GM23338 (cell line): ENCODE measurements around the gene POU3F3. TPM values are rescaled to one million over a fixed set of nuclear protein-coding genes. Genes with fewer than 3 reads are reported as not detected.

Experiments
- ATAC-seq: fragments of 200-7000 bp; cut with Tn5 transposase; 3 replicates; pipeline ENCODE4 v1.9.1; 2020
- DNase-seq: peaks from one replicate; pipeline ENCODE4 v3.0.0-alpha.2; 2015; ENCODE audit warnings: low spot score
- H2AFZ ChIP-seq: fragments of 200-600 bp; sonication (generic); 2 replicates; pipeline ENCODE4 v1.8.0; 2016; ENCODE audit warnings: antibody characterized with exemption, mild to moderate bottlenecking, moderate library complexity
- H3F3A ChIP-seq: fragments of 200-600 bp; sonication (generic); replicated peaks from 2 replicates; pipeline ENCODE4 v1.8.0; 2017; ENCODE audit warnings: antibody characterized with exemption, mixed run types, low read depth
- H3K27ac ChIP-seq: fragments of 200-600 bp; sonication (generic); 2 replicates; pipeline ENCODE4 v1.6.1; 2016; ENCODE audit warnings: low read depth
- H3K27me3 ChIP-seq: fragments of 200-600 bp; sonication (generic); 2 replicates; pipeline ENCODE4 v1.8.0; 2016; ENCODE audit warnings: mild to moderate bottlenecking, mixed run types, moderate library complexity; ENCODE audit not compliant: insufficient read depth
- H3K36me3 ChIP-seq: fragments of 200-600 bp; sonication (generic); 2 replicates; pipeline ENCODE4 v1.8.0; 2016; ENCODE audit warnings: mild to moderate bottlenecking; ENCODE audit not compliant: insufficient read depth
- H3K4me1 ChIP-seq: fragments of 200-600 bp; sonication (generic); 2 replicates; pipeline ENCODE4 v1.8.0; 2016; ENCODE audit warnings: mild to moderate bottlenecking, moderate library complexity; ENCODE audit not compliant: insufficient read depth
- H3K4me2 ChIP-seq: fragments of 200-600 bp; sonication (generic); 2 replicates; pipeline ENCODE4 v1.7.1; 2017; ENCODE audit warnings: mixed run types
- H3K4me3 ChIP-seq: fragments of 200-600 bp; sonication (generic); 2 replicates; pipeline ENCODE4 v1.6.1; 2016; ENCODE audit warnings: mixed run types
- H3K79me2 ChIP-seq: fragments of 200-600 bp; sonication (generic); replicated peaks from 2 replicates; pipeline ENCODE4 v1.8.0; 2017; ENCODE audit warnings: mild to moderate bottlenecking; ENCODE audit not compliant: insufficient read depth
- H3K9me2 ChIP-seq: fragments of 200-600 bp; sonication (generic); 2 replicates; pipeline ENCODE4 v1.8.0; 2017; ENCODE audit not compliant: insufficient read depth
- H4K20me1 ChIP-seq: fragments of 200-600 bp; sonication (generic); replicated peaks from 2 replicates; pipeline ENCODE4 v1.8.0; 2017; ENCODE audit warnings: mild to moderate bottlenecking; ENCODE audit not compliant: insufficient read depth
- H3K27ac Mint-ChIP-seq: 2 replicates; pipeline ENCODE4 v1.8.0; 2020; ENCODE audit warnings: inconsistent platforms, mild to moderate bottlenecking, moderate library complexity, mixed read lengths
- H3K27me3 Mint-ChIP-seq: 3 replicates; pipeline ENCODE4 v1.8.0; 2022; ENCODE audit warnings: low read depth, mild to moderate bottlenecking, moderate library complexity, mixed read lengths, inconsistent platforms; ENCODE audit not compliant: insufficient read depth, poor library complexity
- H3K36me3 Mint-ChIP-seq: 3 replicates; pipeline ENCODE4 v1.8.0; 2021; ENCODE audit warnings: low read depth, mild to moderate bottlenecking, inconsistent platforms, moderate library complexity, mixed read lengths
- H3K4me1 Mint-ChIP-seq: 3 replicates; pipeline ENCODE4 v1.8.0; 2020; ENCODE audit warnings: mild to moderate bottlenecking, inconsistent platforms, mixed read lengths
- H3K4me3 Mint-ChIP-seq: 3 replicates; pipeline ENCODE4 v1.8.0; 2021; ENCODE audit warnings: moderate library complexity, mild to moderate bottlenecking, inconsistent platforms, mixed read lengths
- H3K9me3 Mint-ChIP-seq: 3 replicates; pipeline ENCODE4 v1.8.0; 2020; ENCODE audit warnings: moderate library complexity, mild to moderate bottlenecking, inconsistent platforms, mixed read lengths
- CREB1 ChIP-seq: fragments of 250-450 bp; sonication (Bioruptor Pico); IDR thresholded peaks from 2 replicates; pipeline ENCODE4 v1.5.0; 2020; ENCODE audit warnings: low read depth, mild to moderate bottlenecking, moderate library complexity
- EZH2 ChIP-seq: fragments of 200-600 bp; sonication (generic); IDR thresholded peaks from one replicate; pipeline ENCODE4 v1.8.0; 2017; ENCODE audit warnings: antibody characterized with exemption, mild to moderate bottlenecking, low read depth; ENCODE audit not compliant: unreplicated experiment
- JUNB ChIP-seq: IDR thresholded peaks from one replicate; pipeline ENCODE4 v1.6.1; 2016; ENCODE audit warnings: antibody characterized with exemption; ENCODE audit not compliant: unreplicated experiment
- STAT1 ChIP-seq: IDR thresholded peaks from one replicate; pipeline ENCODE4 v1.6.1; 2016; ENCODE audit warnings: antibody characterized with exemption; ENCODE audit not compliant: unreplicated experiment
- polyA plus RNA-seq: library from polyadenylated mRNA; unstranded; fragments of >200 nt; fragmentation: Nextera tagmentation; extraction: Ambion mirVana; gene quantifications from 2 replicates; pipeline ENCODE4 v1.2.1, GENCODE V29; 2016
- total RNA-seq: library from RNA; depleted of rRNA; stranded (reverse); fragments of >200 nt; shearing (Covaris generic); gene quantifications from 2 replicates; pipeline ENCODE4 v1.2.3, GENCODE V29; 2014

Gene POU3F3
- total and polyA plus RNA-seq, 2 experiments from 2014 or later, result 0.06 to 0.24 TPM

DNA sequence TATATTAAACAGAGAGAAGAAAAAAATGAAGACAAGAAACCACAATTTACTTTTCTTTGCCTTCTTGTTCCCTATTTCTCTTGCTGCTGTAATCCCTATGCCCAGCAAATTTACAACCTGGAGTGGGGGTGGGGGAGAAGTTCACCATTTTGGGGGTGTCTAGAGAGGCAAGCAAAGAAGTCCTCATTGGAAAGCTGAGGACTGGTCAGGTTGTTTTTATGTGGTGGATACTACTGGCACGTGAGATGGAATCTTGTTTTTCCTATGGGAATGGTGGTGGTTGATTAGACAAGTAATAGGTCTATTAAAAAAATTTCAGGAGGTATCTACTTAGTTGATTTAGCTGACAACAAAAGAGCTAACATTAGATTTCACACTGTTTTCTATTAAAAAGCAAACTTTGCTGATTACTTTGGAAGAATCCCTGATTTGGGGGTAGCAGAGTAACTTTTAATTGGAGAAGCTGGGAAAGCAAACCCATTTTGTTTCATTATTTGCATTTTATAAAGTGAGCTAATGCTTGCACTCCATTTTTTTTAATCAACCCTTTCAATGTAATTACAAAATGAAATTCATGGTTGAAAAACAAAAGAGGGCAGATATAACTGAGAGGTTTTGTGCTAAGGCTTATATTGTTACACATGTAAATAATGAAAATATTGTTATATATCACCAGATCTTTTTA is 6.0 kb downstream of the POU3F3 start:
- Histone ChIP-seq H3K27ac (no peak overlapping the region), H3K9me2 (no peaks in the 10 kb centered on the region), H3K4me1 (peaks cover 54% of the 10 kb centered on the region), H3F3A (peaks cover 24% of the 10 kb centered on the region), H3K27me3 (peaks cover 92% of the 10 kb centered on the region), H3K36me3 (no peaks in the 10 kb centered on the region), H3K4me2 (no peak overlapping the region), H4K20me1 (peaks cover 20% of the 10 kb centered on the region), H3K79me2 (no peaks in the 10 kb centered on the region), H2AFZ (no peak overlapping the region), H3K4me3 (no peak overlapping the region)
- Mint-ChIP-seq H3K27ac (no peak overlapping the region), H3K4me3 (no peak overlapping the region), H3K4me1 (peaks cover 43% of the 10 kb centered on the region), H3K36me3 (no peaks in the 10 kb centered on the region), H3K27me3 (peaks cover 82% of the 10 kb centered on the region), H3K9me3 (peaks cover 11% of the 10 kb centered on the region; the same call in 2 of the 3 replicates)
- DNase-seq (peak; percentile 24), ATAC-seq (no peak)
- TF ChIP-seq STAT1 (no peak), EZH2 (peak; percentile 27)

- no peak for ATAC-seq
- H3K27me3 ChIP-seq, result peaks cover 96% of the 10 kb centered on the region
- peak; percentile 32 for TF ChIP-seq EZH2
- no peak for TF ChIP-seq CREB1
Observed at GRCh38 chr2:104860451-104860790, 6.5 kb downstream of the POU3F3 start.

DNA sequence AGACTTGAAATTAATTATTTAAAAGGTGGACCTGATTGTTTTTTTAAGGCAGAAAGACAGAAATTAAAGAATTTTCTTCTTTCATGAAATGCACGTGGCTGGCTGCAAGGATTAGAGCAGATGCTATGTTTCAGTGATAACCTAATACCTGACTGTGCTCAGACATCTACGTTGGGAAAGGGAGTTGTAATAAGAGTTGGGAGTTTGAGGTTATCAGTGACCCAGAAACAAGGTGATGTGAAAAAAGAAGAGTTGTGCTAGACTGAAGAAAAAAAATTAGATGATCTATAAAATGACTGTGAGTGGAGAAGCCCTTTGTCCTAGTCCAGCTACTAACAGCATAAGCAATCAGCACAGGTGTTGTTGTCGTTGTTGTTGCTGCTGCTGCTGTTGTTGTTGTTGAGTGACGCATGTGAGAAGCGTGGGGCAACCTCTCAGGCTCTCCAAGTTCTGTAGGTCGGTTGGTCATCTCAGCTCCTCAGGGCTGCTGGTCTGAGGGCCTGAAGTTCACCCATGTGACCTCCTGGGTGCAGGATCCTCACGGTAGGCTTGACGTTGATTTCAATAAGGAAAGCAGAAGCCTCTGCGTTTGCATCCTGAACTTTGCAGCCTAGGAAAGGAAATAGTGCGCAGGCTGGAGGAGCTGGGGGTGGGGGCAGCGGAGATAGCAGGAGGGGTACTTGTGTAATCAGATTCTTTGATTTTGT is 7.6 kb downstream of the POU3F3 start:
- Histone ChIP-seq H2AFZ (peak overlapping the region; percentile 52), H3K4me3 (peak overlapping the region; percentile 66), H3K79me2 (no peaks in the 10 kb centered on the region), H3K4me2 (peak overlapping the region; percentile 88), H3K27me3 (peaks cover 98% of the 10 kb centered on the region), H3F3A (peaks cover 36% of the 10 kb centered on the region), H4K20me1 (peaks cover 35% of the 10 kb centered on the region), H3K9me2 (no peaks in the 10 kb centered on the region), H3K36me3 (no peaks in the 10 kb centered on the region), H3K27ac (no peak overlapping the region), H3K4me1 (peaks cover 65% of the 10 kb centered on the region)
- H3K27ac Mint-ChIP-seq, result no peak overlapping the region
- H3K9me3 Mint-ChIP-seq, result peaks cover 11% of the 10 kb centered on the region; the same call in 2 of the 3 replicates
- DNase-seq (peak; percentile 67), ATAC-seq (peak; percentile 4)
- TF ChIP-seq JUNB, result no peak
- peak; percentile 70 for TF ChIP-seq EZH2
- no peaks in the 10 kb centered on the region for H3K36me3 Mint-ChIP-seq
- peaks cover 50% of the 10 kb centered on the region for H3K4me1 Mint-ChIP-seq
- peak overlapping the region; percentile 84 for H3K4me3 Mint-ChIP-seq
- H3K27me3 Mint-ChIP-seq, result peaks cover 93% of the 10 kb centered on the region

More at GRCh38 chr2:104860451-104860790, 6.5 kb downstream of the POU3F3 start:
- H3K36me3 ChIP-seq, result no peaks in the 10 kb centered on the region
- H3K4me1 Mint-ChIP-seq, result peaks cover 43% of the 10 kb centered on the region
- no peak overlapping the region for H3K27ac Mint-ChIP-seq
- H2AFZ ChIP-seq, result no peak overlapping the region
- no peak overlapping the region for H3K27ac ChIP-seq
- H3K27me3 Mint-ChIP-seq, result peaks cover 86% of the 10 kb centered on the region
- no peaks in the 10 kb centered on the region for H3K79me2 ChIP-seq
- no peaks in the 10 kb centered on the region for H3K36me3 Mint-ChIP-seq
- H3K4me1 ChIP-seq, result peaks cover 54% of the 10 kb centered on the region
- peaks cover 29% of the 10 kb centered on the region for H3F3A ChIP-seq
- peaks cover 11% of the 10 kb centered on the region; the same call in 2 of the 3 replicates for H3K9me3 Mint-ChIP-seq
- no peaks in the 10 kb centered on the region for H3K9me2 ChIP-seq
- H4K20me1 ChIP-seq, result peaks cover 25% of the 10 kb centered on the region
- peak; percentile 32 for DNase-seq
- no peak overlapping the region for H3K4me2 ChIP-seq
- no peak overlapping the region; the same call in 2 of the 3 replicates for H3K4me3 Mint-ChIP-seq
- H3K4me3 ChIP-seq, result no peak overlapping the region
